ENCODE measurements around the gene PTBP3.

DNA sequence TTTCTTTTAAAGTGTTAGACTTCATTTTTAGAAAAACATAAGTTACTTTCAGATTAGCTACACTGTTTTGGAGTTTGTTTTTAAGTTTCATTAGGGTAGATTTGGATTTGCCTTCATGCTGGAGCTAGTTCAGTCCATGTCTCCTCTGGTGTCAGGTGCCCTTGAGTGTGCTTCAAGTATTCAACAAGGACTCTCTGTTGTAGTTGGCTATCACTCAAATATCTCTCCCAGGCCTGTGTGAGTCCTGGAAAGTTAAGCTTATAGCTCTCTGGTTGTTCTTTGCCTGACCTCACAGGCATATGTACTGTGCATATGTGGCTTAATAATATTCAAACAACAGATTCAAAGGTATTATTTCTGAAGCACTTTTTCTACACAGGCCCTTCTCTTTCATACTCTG lies 45.4 kb downstream of the PTBP3 start:
- TF ChIP-seq GATA3 (IDR thresholded peaks at IDR 0.05; ENCODE audit: low read depth, low read length) = no peak
- TF ChIP-seq GATA2 (IDR thresholded peaks at IDR 0.05; ENCODE audit: low read depth, low read length) = no peak

Data from SH-SY5Y (cell line).